Upper lobe of right lung (tissue), 1 donor: ENCODE data around the gene B3GNT2. TPM values are rescaled to one million over a fixed set of nuclear protein-coding genes. Genes with fewer than 3 reads are reported as not detected.

Experiments used
- ATAC-seq: fragments of 200-7000 bp; cut with Tn5 transposase; one replicate; pipeline ENCODE4 v1.9.1; 2020; ENCODE audit warnings: mild to moderate bottlenecking, moderate library complexity
- DNase-seq: peaks from one replicate; pipeline ENCODE4 v3.0.0-alpha.2; 2020
- H3K27ac ChIP-seq: fragments of 200-600 bp; one replicate; pipeline ENCODE4 v1.8.0; 2022
- H3K27me3 ChIP-seq: fragments of 200-600 bp; one replicate; pipeline ENCODE4 v1.8.0; 2022; ENCODE audit warnings: mild to moderate bottlenecking
- H3K36me3 ChIP-seq: fragments of 200-600 bp; one replicate; pipeline ENCODE4 v1.8.0; 2022
- H3K4me1 ChIP-seq: fragments of 200-600 bp; one replicate; pipeline ENCODE4 v1.8.0; 2022
- H3K4me3 ChIP-seq: fragments of 200-600 bp; one replicate; pipeline ENCODE4 v1.8.0; 2022; ENCODE audit warnings: mild to moderate bottlenecking
- H3K9me3 ChIP-seq: fragments of 200-600 bp; one replicate; pipeline ENCODE4 v1.8.0; 2022
- intact Hi-C: fragments of 100-400 bp; cut with DNase I; formaldehyde crosslinking; loops from one replicate; pipeline ENCODE4 v1.11.0; 2022
- total RNA-seq: library from RNA; stranded (reverse); fragmentation: NEBNext Ultra II Directional; extraction: Animal tissue kit (Norgen Biotek cat#: 25700); gene quantifications from one replicate; pipeline ENCODE4 v1.2.1, GENCODE V29; 2021
- TF ChIP-seq, protein P1 (sequence below): fragments of 200-600 bp; IDR thresholded peaks from one replicate; pipeline ENCODE4 v1.8.0; 2022; ENCODE audit warnings: antibody characterized with exemption
- donor health status: DM: no; HTN: yes; CAD: no; lungs with severe emphysema.

B3GNT2 gene
- total RNA-seq, 1 donor from 2014 or later, result 38.6 TPM

GRCh38 chr2:62254424-62255266 lies 58.7 kb downstream of the B3GNT2 start:
- TF ChIP-seq, protein P1, sequence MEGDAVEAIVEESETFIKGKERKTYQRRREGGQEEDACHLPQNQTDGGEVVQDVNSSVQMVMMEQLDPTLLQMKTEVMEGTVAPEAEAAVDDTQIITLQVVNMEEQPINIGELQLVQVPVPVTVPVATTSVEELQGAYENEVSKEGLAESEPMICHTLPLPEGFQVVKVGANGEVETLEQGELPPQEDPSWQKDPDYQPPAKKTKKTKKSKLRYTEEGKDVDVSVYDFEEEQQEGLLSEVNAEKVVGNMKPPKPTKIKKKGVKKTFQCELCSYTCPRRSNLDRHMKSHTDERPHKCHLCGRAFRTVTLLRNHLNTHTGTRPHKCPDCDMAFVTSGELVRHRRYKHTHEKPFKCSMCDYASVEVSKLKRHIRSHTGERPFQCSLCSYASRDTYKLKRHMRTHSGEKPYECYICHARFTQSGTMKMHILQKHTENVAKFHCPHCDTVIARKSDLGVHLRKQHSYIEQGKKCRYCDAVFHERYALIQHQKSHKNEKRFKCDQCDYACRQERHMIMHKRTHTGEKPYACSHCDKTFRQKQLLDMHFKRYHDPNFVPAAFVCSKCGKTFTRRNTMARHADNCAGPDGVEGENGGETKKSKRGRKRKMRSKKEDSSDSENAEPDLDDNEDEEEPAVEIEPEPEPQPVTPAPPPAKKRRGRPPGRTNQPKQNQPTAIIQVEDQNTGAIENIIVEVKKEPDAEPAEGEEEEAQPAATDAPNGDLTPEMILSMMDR, result no peak
- intact Hi-C loops, result no loop called here
- DNase-seq (no peak), ATAC-seq (no peak)
- H3K9me3 ChIP-seq, result no peaks in the 10 kb centered on the region
- H3K4me3 ChIP-seq, result no peak overlapping the region
- no peaks in the 10 kb centered on the region for H3K27me3 ChIP-seq
- H3K36me3 ChIP-seq, result no peaks in the 10 kb centered on the region
- no peaks in the 10 kb centered on the region for H3K4me1 ChIP-seq
- no peak overlapping the region for H3K27ac ChIP-seq

GRCh38 chr2:62257466-62257865 lies 61.6 kb downstream of the B3GNT2 start:
- Histone ChIP-seq H3K9me3 (no peaks in the 10 kb centered on the region), H3K4me3 (no peak overlapping the region), H3K27ac (no peak overlapping the region), H3K4me1 (no peaks in the 10 kb centered on the region), H3K27me3 (no peaks in the 10 kb centered on the region), H3K36me3 (no peaks in the 10 kb centered on the region)
- no peak for DNase-seq
- no peak for ATAC-seq
- TF ChIP-seq, protein P1, result no peak
- intact Hi-C loops, result no loop called here

DNA sequence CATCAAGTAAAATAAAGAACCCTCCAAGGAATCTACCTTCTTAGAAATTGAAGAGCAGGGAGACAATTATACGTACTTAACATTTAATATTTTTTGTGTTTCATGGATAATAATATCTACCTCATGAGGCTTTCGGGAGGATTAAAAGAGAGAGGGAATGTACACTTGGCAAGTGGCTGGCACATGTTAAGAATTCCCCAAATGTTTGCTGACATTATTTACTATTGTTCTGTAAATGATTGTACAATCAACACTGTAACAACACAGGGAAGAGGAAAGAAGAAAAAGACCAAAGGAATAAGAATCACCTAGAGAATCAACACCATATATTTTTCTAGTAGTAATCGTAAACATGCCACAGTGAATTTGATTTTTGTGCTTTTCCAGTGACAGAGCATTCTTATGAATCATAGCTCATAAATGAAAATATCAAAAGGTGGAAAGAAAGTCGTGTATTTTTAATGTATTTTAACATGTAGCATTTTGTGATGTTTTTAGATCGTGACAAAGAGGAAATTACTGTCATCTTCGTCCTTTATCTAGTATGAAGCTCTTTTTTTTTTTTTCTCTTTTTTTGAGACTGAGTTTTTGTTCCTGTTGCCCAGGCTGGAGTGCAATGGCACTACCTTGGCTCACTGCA lies 67.3 kb downstream of the B3GNT2 start:
- Histone ChIP-seq H3K4me3 (no peak overlapping the region), H3K27ac (no peak overlapping the region), H3K4me1 (peaks cover 5% of the 10 kb centered on the region), H3K9me3 (no peaks in the 10 kb centered on the region), H3K27me3 (no peaks in the 10 kb centered on the region), H3K36me3 (no peaks in the 10 kb centered on the region)
- TF ChIP-seq, protein P1, result no peak
- ATAC-seq (no peak), DNase-seq (no peak)
- intact Hi-C loops, result no loop called here

- H3K27me3 ChIP-seq, result no peaks in the 10 kb centered on the region
- H3K27ac ChIP-seq, result no peak overlapping the region
- no peak overlapping the region for H3K4me3 ChIP-seq
- DNase-seq (no peak), ATAC-seq (no peak)
- H3K4me1 ChIP-seq, result peaks cover 5% of the 10 kb centered on the region
- H3K36me3 ChIP-seq, result no peaks in the 10 kb centered on the region
- H3K9me3 ChIP-seq, result no peaks in the 10 kb centered on the region
- TF ChIP-seq, protein P1, result no peak
- intact Hi-C loops, result no loop called here
Measured at GRCh38 chr2:62264186-62264585, 68.3 kb downstream of the B3GNT2 start.

- peaks cover 5% of the 10 kb centered on the region for H3K4me1 ChIP-seq
- no peak for DNase-seq
- H3K36me3 ChIP-seq, result no peaks in the 10 kb centered on the region
- ATAC-seq, result peak; percentile 49
- TF ChIP-seq, protein P1, result no peak
- H3K27me3 ChIP-seq, result no peaks in the 10 kb centered on the region
- H3K9me3 ChIP-seq, result no peaks in the 10 kb centered on the region
- no peak overlapping the region for H3K27ac ChIP-seq
- no peak overlapping the region for H3K4me3 ChIP-seq
- intact Hi-C loops, result no loop called here
Measured at GRCh38 chr2:62265106-62265505, 69.2 kb downstream of the B3GNT2 start.
